Left lobe of liver (tissue), 2 donors: ENCODE measurements around the gene MUC16. TPM values are rescaled to one million over a fixed set of nuclear protein-coding genes. Genes with fewer than 3 reads are reported as not detected.
"Not testable (repeated sequence)": the region's sequence is repeated elsewhere in the genome, so short reads cannot be mapped to it uniquely, and the experiment has no call there.

Experiments used
- ATAC-seq: fragments of 200-7000 bp; cut with Tn5 transposase; one replicate; pipeline ENCODE4 v1.9.1; 2020; ENCODE audit warnings: mild to moderate bottlenecking, moderate library complexity
- DNase-seq: peaks from one replicate; pipeline ENCODE4 v3.0.0-alpha.2; 2020; ENCODE audit warnings: low spot score
- total RNA-seq: library from RNA; stranded (reverse); gene quantifications from one replicate; pipeline ENCODE4 v1.2.1, GENCODE V29; 2021
- donor health status: DM: no; HTN: no; CAD: no; lungs with moderate emphysema.
- donor health status: DM: no; HTN: yes; CAD: no.

The MUC16 gene
- total RNA-seq: not detected

DNA sequence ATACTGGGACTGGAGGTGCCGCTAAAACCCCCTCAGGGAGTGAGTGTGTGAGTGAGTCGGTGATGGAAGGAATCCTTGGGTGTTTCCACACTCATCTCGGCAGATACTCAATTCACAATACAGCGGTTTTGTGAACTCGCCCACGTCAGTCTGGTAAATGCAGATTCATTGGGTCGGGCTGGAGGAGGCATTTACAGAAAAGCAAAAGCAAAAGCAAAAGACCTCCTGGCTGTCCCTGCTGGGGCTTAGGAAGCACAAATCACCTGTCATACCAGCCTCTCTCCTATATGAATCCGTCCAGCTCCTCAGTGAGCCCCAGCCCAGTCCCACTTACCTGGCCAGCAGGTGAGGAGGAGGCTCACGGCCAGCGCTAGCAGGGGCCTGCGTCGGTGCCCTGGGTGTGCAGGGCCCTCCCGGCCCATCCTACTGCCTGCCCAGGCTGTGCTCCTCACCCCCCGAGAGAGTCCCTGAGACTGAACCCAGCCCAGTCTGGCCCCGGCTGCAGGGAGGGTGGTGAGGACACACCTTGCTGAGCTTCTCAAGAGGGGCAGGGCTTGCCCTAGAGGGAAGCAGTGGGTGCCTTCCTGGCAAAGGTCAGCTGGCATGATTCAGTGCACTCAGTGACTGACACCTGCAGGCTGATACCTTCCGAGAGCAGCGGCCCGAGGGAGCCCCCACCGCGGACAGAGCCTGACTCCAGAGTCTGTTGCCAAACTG lies at the start of gene MUC16:
Gene MUC16 (minus strand): TSS at position 475 of the 717 bp plus-strand sequence.
- no peak for ATAC-seq
- no peak for DNase-seq

DNA sequence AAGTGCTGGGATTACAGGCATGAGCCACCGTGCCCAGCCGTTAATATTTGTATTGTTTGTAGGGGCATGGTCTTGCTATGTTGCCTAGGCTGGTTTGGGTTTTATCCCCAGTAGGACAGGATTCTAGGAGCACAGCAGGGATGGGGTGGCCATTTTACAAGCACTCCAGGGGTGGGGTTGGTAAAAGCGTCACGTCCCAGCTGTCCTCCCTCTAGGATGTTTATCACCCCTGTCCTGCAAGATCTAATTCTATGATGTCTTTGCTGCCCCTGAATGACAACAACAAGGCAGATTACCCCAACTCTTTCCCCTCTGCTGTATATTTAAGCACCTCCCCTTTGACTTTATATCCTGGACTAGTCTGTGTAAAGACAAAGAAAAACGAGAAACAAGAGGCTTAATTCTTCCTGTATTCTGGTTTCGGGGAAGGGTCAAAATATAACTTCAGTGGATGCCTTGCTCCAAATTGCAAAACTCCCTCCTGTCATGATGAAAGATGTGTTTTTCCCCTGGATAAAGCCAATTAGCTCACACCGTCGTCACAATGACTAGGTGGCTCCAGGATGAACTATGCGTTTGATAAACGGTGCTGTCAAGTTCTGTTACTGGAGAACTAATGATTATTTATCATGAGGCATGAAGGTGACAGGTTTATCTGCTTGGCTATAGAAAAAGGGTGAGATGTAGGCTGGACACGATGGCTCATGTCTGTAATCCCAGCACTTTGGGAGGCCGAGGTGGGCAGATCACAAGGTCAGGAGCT lies 48.9 kb upstream of the MUC16 start:
- no peak for ATAC-seq
- no peak for DNase-seq

DNA sequence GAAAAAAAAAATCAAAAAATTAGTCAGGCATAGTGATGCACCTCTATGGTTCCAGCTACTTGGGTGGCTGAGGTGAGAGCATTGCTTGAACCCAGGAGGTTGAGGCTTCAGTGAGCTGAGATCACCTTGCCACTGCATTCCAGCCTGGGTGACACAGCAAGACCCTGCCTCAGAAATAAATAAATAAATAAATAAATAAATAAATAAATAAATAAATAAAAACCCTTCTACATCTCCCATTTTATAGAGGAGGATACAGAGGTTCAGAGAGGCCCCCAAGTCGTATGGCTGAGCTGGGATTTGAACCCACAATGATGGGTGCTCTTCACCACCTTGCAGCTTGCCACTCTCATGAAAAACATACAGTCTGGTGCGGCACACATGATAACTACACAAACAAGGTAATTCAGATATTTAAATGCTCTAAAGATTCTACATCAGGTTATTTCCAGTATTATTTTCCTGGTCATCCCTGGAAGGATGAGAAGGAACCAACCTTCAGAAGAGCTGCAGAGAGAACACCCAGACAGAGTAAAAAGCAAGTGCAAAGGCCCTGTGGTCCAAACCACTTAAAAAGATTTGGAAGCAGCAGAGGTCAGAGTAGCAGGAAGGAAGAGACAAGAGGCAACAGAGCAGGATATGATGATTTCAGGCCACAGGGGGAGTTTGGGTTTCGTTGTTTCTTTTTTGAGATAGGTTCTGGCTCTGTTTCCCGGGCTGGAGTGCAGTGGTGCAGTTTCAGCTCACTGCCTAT lies 47.5 kb upstream of the MUC16 start:
- DNase-seq: no peak
- ATAC-seq: no peak

DNA sequence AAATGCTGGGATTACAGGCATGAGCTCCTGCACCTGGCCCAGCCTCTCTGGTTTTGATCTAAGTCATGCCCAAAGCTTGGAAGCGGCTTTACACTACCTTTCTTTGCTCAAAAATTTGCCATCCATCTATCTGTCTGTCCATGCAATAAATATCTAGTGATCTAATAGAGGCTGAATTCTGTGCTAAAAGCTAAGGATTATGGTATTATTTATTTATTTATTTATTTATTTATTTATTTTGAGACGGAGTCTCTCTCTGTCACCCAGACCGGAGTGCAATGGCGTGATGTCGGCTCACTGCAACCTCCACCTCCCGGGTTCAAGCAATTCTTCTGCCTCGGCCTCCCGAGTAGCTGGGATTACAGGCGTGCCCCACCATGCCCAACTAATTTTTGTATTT lies 45.9 kb upstream of the MUC16 start:
- not testable (repeated sequence) for ATAC-seq, DNase-seq

DNA sequence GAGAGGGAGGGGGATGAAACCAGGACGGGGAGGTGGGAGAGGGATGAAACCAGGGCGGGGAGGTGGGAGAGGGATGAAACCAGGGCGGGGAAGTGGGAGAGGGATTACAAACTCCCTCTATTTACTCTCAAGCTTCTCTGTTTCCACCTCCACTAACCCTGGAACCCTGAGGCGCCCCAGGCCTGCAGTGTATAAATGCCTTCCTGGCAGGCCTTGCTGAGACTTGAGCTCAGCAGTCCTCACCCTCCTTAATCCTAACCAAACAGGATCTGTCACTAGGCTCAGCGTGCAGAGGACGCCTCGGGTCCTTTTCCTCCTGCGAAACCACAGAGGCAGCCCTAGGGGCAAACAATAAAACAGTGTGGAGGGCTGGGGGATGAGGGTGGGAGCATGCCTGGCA lies 44.6 kb upstream of the MUC16 start:
- DNase-seq: no peak
- no peak for ATAC-seq

DNA sequence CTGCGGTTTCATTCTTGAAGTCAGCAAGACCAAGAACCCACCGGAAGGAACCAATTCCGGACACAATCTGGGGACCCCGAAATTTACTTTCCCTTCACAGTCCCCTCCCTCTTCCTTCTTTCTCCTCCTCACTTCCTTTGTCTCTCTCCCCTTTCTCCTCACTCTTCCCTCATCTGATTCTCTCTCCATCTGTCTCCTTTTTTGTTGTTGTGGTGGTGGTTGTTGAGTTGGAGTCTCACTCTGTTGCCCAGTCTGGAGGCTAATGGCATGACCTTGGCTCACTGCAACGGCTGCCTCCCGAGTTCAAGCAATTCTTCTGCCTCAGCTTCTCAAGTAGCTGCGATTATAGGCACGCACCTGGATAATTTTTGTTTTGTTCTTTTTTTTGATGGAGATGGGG lies 44.0 kb upstream of the MUC16 start:
- DNase-seq (no peak), ATAC-seq (no peak)

DNA sequence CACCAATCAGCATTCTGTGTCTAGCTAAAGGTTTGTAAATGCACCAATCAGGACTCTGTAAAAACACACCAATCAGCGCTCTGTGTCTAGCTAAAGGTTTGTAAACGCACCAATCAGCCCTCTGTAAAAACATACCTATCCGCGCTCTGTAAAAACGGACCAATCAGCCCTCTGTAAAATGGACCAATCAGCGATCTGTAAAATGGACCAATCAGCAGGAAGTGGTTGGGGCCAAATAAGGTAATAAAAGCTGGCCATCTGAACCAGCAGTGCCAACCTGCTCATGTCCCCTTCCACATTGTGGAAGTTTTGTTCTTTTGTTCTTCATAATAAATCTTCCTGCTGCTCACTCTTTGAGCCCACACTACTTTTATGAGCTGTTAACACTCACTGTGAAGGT lies 43.5 kb upstream of the MUC16 start:
- not testable (repeated sequence) for DNase-seq, ATAC-seq

DNA sequence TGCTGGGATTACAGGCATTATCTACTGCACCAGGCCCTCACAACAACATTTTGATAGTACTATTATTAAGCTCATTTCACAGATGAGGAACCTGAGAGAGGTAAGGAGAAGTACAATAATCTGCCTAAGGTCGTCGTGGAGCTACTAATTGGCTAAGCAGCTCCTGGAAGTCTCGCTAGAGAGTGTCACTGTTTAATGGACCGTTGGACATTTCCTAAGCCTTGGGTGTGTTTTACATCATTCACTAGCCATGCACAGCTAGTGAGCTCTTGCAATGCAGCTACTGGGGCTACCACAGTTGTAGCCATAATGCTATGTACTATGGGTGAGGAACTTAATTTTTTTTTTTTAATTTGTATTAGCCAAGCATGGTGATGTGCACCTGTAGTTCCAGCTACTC lies 42.7 kb upstream of the MUC16 start:
- DNase-seq (no peak), ATAC-seq (no peak)

DNA sequence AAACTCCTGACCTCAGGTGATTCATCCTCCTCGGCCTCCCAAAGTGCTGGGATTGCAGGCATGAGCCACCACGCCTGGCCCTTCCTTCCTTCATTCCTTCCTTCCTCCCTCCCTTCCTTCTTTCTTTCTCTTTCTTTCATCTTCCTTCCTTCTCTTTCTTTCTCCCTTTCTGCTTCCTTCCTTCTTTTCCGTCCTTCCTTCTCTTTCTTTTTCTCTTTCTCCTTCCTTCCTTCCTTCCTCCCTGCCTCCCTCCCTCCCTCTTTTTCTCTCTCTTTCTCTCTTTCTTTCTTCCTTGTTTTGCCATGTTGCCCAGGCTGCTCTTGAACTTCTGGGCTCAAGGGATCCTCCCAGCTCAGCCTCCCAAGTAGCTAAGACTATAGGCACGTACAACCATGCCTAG lies 36.5 kb upstream of the MUC16 start:
- no peak for DNase-seq
- ATAC-seq: no peak

DNA sequence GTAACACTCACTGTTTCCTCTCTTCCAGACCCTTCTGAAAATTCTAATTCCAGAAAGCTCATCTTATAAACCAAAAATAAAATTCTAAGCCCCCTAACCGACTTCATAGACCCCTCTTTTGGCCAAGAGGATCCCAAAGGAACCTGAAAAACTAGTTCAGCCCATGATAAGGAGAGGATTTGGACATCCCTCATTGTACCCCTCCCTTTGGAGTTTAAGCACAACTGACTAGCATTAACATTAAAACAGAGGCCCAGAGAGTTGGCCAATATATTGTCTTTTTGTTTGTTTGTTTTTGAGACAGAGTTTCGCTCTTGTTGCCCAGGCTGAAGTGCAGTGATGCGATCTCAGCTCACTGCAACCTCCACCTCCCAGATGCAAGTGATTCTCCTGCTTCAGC lies 34.2 kb upstream of the MUC16 start:
- DNase-seq: no peak
- no peak for ATAC-seq

DNA sequence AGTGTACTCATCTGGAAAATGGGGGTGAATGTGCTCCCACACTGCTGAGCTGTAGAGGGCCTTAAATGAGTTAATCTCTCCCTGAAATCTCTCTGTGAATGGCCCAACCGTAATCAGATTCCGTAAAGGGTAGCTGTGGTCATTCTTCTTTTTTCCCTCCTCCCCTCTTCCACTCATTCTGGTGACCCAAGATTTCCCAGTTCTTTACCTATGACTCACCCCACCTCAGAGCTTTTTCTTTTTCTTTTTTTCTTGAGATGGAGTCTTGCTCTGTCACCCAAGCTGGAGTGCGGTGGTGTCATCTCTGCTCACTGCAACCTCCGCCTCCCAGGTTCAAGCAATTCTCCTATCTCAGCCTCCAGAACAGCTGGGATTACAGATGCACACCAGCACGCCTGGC lies 33.3 kb upstream of the MUC16 start:
- ATAC-seq (no peak), DNase-seq (no peak)

DNA sequence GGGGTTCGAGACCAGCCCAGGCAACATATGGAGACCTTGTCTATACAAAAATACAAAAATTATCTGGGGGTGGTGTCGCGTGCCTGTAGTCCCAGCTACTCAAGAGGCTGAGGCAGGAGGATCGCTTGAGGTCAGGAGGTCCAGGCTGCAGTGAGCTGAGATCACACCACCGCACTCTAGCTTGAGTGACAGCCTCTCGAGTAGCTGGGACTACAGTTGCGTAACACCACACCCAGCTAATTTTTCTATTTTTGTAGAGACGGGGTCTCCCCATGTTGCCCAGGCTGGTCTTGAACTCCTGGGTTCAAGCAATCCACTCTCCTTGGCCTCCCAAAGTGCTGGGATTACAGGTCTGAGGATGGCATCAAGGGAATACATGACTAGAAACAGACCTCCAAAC lies 30.8 kb upstream of the MUC16 start:
- ATAC-seq: no peak

DNA sequence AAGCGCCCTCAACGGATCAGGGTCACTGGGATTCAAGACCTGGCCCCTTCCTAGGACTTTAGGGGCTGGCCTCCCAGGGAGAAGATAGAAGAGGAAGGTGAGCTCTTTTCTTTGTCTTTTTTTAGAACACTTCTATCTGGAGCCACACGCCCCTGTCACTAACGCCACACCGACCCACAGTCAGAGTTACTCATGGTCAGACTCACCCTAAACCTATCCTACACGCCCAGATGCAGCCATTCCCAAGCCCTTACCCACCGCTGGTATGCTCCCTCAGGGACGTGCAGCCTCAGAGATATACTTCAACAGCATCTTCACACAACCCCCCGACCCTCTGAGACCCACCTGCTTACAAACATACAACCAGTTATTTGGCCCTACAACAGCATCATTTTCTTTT lies 29.9 kb upstream of the MUC16 start:
- ATAC-seq: no peak
- no peak for DNase-seq

More for the DNA sequence above, 30.8 kb upstream of the MUC16 start:
- no peak for DNase-seq

DNA sequence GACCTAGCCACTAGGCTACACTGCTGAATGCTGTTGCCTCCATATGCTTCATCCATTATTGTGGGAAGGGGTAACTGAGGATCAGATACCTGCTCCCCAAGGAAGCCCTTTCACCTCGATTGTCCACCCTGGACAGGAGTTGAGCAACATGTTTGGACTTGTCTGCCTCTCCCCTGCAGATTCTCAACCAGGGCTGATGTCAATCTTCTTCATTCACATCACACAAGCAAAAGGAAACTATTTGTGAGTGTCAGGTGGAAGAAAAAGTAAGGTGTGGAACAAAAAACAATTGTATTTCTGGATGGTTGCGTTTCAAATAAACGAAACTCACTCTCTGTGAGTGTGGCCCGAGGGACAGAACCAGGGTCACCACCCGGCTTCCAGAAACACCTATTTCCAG lies 29.5 kb upstream of the MUC16 start:
- DNase-seq: no peak
- no peak for ATAC-seq

DNA sequence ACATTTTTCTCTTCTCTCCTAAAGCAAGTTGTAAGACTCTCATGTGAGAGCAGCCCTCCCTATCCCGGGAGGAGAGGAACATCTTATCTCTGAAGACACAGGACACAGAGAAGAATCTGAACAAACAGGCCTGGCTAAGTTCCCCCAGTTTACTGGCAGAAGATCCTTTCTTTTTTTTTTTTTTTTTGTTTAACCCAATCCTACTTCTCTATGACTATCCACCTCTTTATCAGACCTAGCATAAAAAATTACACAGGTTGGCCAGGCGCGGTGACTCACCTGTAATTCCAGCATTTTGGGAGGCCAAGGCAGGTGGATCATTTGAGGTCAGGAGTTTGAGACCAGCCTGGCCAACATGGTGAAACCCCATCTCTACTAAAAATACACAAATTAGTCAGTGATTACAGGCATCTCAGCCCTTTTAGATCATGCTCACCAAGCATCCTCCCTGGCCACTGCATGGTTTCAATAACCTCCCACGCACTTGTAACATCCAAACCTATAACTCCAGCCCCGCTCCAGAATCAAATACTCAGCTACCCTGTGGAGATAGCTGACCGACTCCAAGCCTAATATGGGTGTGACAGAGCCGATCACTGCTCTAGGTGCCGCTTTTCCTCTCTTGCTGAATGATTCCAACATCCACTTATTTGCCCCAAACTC lies 27.3 kb upstream of the MUC16 start:
- DNase-seq (no peak), ATAC-seq (no peak)

DNA sequence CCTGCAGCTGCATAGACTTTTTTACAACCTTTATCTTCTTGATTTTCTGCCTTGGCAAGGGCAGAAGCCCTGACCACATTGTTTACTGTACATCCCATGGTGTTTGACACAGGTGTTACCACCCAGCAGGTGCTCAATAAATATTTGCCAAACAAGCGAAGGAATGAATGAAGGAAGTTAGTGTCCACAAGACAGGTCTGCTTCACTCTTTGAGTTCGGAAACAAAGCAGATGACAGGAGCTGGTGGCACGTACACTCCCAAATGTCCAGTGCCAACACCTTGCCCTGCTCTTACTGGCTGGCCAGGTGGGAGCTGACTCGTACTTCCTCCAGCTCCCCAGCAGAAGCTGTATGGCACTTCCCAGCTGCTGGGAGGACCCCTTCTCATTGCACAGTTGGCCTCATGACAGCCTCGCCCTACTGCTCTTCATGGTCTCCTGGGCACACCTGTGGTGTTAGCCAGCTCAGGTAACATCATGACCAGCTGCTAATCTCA lies 22.0 kb upstream of the MUC16 start:
- ATAC-seq: no peak
- no peak for DNase-seq

DNA sequence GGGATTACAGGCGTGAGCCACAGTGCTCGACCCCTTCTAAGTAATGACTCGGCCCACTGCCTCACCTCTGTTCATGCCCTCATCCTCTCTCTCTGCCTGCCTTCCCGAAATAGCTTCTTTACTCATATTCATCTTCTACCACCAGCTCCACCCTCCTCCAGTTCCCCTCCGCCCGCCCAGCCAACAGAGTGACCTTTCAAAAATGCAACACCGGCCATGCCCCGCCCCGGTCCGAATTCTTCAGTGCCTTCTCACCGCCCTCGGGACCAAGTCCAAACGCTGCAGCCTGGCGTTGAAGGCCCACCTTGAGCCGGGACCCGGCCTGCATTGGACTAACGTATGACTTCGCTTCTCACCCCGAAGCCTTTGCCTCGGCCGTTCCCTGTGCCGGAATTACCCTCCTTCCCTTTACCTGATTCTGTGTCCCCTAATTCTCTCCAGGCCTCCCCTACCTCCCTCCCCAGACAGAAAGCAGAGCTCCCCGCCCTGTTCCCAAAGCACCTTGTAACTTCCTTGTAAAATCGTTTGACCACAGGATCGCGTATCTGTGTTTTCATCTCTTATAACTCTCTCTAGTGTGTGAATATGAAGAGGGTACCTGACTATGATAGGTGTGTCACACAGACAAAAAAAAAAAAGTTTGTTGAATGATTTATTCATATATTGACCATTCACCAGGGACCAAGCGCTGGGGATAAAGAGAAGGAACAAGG lies 8.1 kb upstream of the MUC16 start:
- no peak for DNase-seq

DNA sequence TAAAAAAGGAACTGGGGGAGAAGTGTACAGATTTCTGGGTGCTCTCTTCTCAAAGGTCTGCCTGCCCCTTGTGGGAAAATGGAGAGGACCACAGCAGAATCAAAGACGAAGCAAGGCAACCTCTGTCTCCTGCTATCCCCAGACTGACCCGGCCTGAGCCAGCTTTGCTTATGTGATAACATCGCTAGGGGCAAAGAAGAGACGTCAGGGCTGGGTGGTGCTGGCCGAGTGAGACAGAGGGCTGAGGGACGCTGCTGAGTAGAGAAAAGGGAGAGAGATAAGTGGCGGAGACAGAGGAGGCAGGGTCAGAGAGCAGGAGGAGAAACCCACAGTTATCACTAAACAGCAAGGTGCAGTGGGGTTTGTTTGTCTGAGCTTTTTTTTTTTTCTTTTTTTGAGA lies 4.6 kb upstream of the MUC16 start:
- DNase-seq: no peak
- no peak for ATAC-seq

More for the DNA sequence above, 8.1 kb upstream of the MUC16 start:
- ATAC-seq: no peak

DNA sequence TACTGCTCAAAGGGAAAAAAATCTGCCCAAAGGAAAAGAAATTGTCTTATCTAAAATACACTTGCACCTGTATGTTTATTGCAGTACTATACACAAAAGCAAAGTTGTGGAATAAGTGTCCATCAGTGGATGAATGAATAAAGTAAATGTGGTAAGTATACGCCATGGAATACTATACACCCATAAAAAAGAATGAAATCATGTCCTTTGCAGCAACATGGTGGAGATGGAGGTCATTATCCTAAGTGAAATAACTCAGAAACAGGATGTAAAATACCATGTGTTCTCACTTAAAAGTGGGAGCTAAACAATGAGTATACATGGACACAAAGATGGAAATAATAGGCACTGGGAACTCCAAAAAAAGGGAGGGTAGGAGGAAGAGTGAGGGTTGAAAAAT lies 3.8 kb upstream of the MUC16 start:
- DNase-seq (no peak), ATAC-seq (no peak)

DNA sequence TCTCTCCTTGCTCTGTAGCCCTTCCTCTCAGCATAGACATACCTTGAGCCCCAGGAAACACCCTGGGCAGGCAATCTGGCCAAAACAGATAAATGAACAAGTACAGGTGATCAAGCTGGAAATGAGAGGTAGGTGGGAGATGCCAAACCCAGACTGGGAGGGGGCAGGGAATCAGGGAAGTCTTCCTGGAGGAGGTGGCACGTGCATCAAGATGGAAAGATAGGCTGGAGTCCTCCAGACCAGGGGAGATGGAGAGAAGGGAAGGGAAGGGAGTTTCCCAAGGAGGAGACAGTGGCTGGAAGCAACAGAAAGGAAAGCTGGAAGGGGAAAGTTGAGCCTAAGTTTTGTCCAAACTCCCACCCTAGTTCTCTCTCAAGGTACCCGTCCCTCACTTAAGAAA lies 1.7 kb upstream of the MUC16 start:
- no peak for DNase-seq
- ATAC-seq: no peak
